Measurements from ENCODE around the gene RPS6KA5.
"Not testable (repeated sequence)": the region's sequence is repeated elsewhere in the genome, so short reads cannot be mapped to it uniquely, and the experiment has no call there.

Gene RPS6KA5

DNA sequence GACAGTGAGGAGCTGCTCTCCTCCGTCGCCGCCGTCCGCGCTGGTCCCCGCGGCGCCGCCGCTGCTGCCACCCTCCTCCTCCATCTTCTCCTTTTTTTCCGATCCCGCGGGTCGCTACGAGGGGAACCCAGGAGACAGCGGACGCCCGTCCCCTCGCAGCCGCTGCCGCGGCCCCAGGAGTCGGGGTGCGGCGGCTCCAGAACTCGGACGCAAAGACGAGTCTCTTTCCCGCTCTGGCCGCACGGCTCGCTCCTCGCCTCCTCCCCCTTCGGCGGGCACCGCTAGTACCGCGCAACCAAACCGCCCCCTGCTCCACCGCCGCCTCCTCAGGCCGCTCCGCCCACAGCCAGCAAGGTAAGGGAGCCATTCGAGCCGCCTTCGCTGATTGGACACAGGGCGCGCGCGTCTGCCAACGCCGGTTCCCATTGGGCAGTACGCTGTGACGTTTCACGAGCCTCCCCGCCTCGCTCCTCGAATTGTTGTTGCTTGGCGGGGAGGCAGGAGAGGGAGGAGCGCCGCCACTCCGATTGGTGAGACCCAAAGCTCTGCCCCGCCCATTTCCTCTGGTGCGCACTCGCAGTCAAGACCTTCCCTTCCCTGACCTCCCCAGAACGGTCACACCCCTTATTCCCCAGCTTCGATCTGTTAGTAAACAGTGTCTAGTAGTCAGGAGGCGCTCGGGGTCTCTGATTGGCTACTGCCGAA, at the start of gene RPS6KA5:
RPS6KA5 (minus strand) TSS at position 291 of the 705 bp plus-strand sequence; CDS start at position 84, 207 bp downstream.
- TF ChIP-seq CTCF (IDR thresholded peaks at IDR 0.05; ENCODE audit: borderline replicate concordance, control extremely low read depth, extremely low read depth, insufficient read depth, missing control alignments), result no peak
- peak; percentile 95 for DNase-seq (ENCODE audit: low spot score)
- in situ Hi-C loops (cut with MboI; ENCODE audit: low sequenced_read_pairs, unreplicated experiment), result no loop called here

- TF ChIP-seq CTCF (IDR thresholded peaks at IDR 0.05; ENCODE audit: borderline replicate concordance, control extremely low read depth, extremely low read depth, insufficient read depth, missing control alignments), result no peak
- in situ Hi-C loops (cut with MboI; ENCODE audit: low sequenced_read_pairs, unreplicated experiment), result no loop called here
- DNase-seq (ENCODE audit: low spot score), result peak; percentile 48
Measured at GRCh38 chr14:91108941-91109611, 48.6 kb upstream of the RPS6KA5 start.

- in situ Hi-C loops (cut with MboI; ENCODE audit: low sequenced_read_pairs, unreplicated experiment), result no loop called here
- DNase-seq (ENCODE audit: low spot score), result no peak
- no peak for TF ChIP-seq CTCF (IDR thresholded peaks at IDR 0.05; ENCODE audit: borderline replicate concordance, control extremely low read depth, extremely low read depth, insufficient read depth, missing control alignments)
Measured at GRCh38 chr14:91103116-91103515, 42.7 kb upstream of the RPS6KA5 start.

- DNase-seq (ENCODE audit: low spot score), result no peak
- in situ Hi-C loops (cut with MboI; ENCODE audit: low sequenced_read_pairs, unreplicated experiment), result no loop called here
- TF ChIP-seq CTCF (IDR thresholded peaks at IDR 0.05; ENCODE audit: borderline replicate concordance, control extremely low read depth, extremely low read depth, insufficient read depth, missing control alignments), result no peak
Measured at GRCh38 chr14:91100102-91100501, 39.7 kb upstream of the RPS6KA5 start.

GRCh38 chr14:91098591-91098990, 38.1 kb upstream of the RPS6KA5 start:
- DNase-seq (ENCODE audit: low spot score), result no peak
- no peak for TF ChIP-seq CTCF (IDR thresholded peaks at IDR 0.05; ENCODE audit: borderline replicate concordance, control extremely low read depth, extremely low read depth, insufficient read depth, missing control alignments)
- in situ Hi-C loops (cut with MboI; ENCODE audit: low sequenced_read_pairs, unreplicated experiment), result no loop called here

GRCh38 chr14:91097657-91098056, 37.2 kb upstream of the RPS6KA5 start:
- in situ Hi-C loops (cut with MboI; ENCODE audit: low sequenced_read_pairs, unreplicated experiment); DNase-seq (ENCODE audit: low spot score): not testable (repeated sequence)

DNA sequence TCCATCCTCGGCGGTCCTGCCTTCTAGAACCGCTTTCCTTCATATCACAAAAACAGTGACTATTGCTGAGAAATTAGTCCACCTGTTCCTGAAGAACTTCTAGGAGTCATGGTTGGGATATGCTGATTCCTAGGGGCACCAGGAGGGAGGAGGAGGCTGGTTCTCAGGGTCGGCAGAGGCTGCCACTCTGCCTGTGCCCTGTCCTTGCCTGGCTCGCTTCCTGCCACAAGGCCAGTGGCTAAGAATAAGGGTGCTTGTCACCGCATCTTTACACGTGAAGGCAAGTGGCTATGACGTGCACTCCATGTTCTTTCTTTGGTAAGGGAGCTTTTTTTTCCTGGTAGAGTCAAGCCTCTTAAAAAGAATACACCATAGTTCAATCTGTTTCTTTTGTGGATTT, 34.7 kb upstream of the RPS6KA5 start:
- in situ Hi-C loops (cut with MboI; ENCODE audit: low sequenced_read_pairs, unreplicated experiment), result no loop called here
- DNase-seq (ENCODE audit: low spot score), result no peak
- TF ChIP-seq CTCF (IDR thresholded peaks at IDR 0.05; ENCODE audit: borderline replicate concordance, control extremely low read depth, extremely low read depth, insufficient read depth, missing control alignments), result no peak
